A172 (cell line): Measurements from ENCODE around the gene RNF215. TPM values are rescaled to one million over a fixed set of nuclear protein-coding genes. Genes with fewer than 3 reads are reported as not detected.

Experiments
- DNase-seq: peaks from one replicate; pipeline ENCODE4 v3.0.0-alpha.2; 2015; ENCODE audit warnings: low spot score
- total RNA-seq: library from RNA; depleted of rRNA; stranded (reverse); fragments of >200 nt; shearing (Covaris generic); gene quantifications from 2 replicates; pipeline ENCODE4 v1.2.3, GENCODE V29; 2014

Gene RNF215
- total RNA-seq, 1 experiment from 2014 or later = 9.9 TPM

DNA sequence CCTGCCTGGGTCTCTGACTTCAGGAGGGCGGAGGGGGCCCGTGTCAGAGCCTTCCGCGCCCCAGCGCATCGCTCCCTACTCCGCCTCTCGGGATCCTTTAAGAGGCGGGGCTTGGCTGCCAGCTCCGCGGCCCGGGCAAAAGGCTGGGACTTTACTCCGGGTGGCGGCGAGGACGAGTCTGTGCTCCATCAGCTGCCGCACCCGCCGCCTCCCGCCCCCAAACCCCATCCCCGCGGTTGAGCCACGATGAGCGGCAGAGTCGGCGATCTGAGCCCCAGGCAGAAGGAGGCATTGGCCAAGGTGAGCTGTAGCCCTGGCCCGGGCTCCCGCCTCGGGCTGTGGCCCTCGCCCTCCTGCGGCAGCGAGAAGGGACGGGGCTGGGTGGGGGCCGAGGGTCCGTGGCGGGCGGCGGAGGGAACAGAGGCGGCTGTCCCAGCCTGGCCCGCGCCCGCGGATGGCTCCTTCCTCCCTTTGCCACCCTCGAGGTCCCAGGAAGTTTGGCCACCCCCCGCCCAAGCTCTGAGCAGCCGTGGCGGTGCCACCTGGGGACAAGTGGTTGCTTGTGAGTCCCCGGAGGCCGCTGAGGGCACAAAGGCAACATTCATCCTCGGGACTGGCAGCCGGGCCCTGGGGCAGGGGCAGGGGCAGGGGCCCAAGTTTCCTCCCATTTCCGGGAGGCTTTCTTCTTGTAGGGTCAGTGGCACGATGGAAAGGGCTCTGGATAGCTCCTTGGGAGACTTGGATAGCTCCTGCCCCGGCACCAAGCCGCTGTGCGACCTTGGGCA is 9.9 kb upstream of the RNF215 start, which contains the start of gene SEC14L2:
TSS of gene SEC14L2 (plus strand) at position 148 of the 785 bp plus-strand sequence. CDS start at position 247, 99 bp downstream.
- no peak for DNase-seq

DNA sequence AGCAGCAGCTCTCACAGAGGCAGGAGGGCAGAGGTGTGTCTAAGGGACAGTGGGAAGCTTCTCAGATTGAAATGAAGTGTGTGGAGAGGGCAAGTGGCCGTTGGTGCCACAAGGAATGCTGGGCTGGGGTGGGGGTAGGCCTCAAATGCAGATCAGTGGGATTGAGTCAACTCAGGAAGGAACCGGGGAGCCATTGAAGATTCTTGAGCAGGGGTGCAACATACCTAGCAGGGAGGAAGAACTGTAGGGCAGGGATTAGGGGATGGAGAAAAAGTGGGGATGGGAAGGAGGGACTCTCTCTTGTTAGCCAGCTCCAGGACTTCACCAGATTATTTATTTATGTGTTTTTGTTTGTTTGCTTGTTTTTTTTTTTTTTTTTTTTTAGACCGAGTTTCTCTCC is 6.7 kb upstream of the RNF215 start:
- DNase-seq = no peak

DNA sequence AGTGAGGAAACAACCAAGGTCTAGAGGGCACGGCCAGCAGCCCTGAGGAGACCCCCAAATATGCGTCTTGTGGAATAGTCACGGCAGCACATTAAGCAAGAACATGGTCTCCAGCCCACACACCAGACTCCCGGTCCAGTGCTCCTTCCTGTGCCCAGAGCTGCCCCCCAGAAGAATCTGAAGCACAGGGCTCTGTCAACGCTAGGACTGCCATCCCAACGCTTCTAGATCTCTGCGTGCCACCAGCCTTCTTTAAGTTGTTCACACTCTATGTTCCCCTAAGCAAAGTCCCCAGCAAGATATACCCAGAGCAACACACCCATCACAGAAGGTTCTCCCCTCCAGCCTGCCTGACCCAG is 6.1 kb upstream of the RNF215 start:
- DNase-seq = no peak

DNA sequence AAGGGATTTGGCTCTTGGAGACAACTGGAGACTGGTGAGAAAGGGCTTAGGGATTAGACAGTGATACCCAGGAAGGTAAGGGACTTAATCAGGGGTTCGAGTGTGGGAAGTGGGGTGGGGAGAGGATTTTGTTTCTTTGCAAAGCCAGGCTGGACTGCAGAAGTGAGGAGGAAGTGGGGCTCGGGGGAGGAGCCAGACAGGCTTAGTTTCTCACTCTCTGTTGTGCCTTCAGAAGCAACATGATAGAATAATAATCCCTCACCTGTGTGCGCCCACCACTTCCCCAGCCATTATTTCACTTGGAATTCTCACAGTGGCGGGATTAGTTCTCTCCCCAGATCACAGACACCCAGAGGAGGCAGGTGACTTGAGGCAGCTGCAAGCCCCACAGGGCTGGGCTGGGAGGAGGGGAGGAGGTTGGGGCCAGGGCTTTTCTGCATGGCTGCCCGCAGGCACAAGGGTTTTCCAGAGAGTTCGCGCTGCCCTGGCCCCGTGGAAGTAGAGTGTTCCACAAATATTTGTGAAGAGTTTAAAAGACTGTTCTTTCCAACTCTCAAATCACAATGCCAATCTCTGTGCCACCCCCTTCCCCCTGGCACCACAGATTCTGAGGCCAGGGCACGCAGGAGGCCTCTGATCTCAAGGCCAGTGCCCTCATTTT is 5.6 kb upstream of the RNF215 start:
- no peak for DNase-seq

DNA sequence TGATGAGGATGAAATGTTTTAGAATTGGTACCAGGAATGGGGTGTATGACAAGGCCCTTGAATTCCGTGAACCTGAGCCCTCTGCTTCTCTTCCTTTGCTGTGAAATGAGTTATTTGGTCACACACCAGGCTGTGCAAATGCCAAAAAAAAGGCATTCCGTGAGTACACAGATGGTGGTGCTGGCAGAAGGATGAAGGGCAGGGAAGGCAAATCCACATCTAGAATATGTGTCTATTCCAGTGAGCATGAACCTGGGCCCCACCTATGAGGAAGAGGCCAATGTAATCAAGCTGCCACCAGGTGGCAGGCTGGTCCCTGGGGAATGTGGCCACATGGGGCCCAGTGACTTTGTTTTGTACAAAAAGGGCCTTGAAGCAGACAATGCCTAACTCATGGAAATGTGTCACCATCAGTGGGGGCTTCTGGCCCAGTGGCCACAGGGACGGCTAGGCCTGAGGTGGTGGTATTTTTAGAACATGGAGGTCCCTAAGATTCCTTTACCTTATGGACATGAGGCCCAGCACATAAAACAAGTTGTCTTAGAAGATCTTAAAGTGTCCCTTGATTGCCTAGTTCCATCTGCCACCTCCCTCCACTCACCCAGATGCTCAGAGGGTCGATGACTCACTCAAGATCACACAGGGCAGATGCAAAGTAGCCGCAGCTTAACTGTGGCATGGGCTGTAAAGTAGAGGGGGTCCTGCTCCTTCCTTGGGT is 3.9 kb upstream of the RNF215 start:
- peak; percentile 57 for DNase-seq

DNA sequence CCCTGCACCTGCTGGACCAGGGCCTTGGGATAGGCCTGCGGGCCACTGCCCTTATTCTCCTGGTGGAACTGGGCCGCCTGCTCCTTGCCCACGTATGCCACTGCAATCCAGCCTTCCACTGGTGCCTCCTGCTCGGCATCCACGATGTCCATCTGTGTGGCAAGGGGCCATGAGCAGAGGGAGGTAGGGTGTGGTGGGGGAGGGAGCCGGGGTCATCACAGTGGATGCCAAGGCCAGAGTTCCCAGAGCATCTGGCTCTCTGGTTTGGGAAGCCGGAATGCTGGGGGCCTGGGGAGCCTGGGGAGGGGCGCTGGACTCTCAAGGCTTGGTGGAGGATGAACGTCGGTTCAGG is 627 bp downstream of the RNF215 start:
- DNase-seq = no peak

DNA sequence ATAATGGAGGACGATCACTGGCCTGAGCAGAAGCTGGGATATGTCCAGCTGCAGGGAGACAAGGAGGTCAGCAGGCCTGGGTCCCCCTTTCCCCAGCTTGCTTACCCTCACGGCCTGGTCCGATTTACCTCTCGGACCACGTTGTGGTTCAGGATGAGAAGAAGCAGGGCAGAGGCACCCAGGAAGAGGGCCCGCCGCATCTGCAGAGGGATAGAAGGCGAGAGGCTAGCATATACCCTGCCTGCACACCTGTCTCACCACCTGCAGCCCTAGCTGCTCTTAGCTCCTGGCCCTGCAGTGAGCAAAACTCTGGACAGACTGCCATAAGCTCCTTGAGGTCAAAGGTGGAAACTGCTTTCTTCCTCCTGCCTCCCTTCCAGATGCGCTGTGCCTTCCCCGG is 1.3 kb downstream of the RNF215 start:
- DNase-seq = no peak

DNA sequence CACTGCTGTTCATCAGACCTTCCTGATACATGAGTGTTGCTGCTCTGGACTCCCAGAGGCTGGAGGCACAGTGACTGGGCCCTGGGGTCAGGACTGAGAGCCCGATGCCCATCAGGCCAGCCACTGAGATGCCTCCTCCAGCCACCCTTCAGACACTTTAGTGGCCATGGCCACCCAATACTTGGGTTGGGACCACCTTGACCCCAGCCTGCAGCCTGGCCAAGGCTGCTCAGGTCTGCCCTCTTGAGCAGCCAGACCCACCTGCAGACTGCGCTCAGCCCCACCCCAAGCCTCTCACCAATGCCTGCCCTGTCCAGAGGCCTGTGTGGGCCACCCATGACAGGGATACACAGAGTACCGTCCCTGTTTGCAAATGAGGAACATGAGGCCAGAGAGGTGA is 4.2 kb downstream of the RNF215 start:
- DNase-seq = no peak

DNA sequence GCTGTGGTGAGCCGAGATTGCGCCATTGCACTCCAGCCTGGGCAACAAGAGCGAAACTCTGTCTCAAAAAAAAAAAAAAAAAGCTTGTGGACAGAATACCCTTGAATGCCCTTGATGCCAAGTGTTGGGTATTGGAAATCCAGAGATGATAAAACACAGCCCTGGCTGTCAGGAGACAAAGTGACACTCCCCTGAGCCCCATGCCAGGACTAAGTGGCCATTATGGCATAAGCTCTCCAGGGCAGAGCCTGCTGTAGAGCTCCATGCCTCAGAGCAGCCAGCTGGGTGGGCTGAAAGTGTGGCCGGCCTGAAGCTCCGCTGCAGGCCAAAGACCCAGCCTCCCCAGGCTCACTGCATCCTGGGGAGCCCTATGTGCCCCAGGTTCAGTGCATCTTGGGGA is 4.9 kb downstream of the RNF215 start:
- no peak for DNase-seq

DNA sequence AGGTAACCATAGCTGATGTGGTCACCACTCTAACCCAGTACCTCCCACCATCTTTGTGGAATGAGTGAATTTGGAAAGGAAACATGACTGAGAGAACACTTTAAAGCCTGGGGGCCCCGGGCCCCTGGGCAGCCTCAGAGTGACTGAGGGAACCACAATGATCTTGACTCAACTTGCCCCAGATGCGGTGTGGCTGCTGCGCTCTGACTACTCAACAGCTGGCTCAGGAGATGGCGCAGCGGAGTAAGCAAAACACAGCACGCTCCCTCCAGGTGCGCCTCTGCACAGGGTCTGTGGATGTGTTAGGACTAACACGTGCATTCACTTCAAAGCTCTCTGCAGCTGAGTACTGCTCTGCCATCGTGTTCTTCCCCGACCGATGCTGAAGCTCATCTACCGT is 5.9 kb downstream of the RNF215 start:
- no peak for DNase-seq

DNA sequence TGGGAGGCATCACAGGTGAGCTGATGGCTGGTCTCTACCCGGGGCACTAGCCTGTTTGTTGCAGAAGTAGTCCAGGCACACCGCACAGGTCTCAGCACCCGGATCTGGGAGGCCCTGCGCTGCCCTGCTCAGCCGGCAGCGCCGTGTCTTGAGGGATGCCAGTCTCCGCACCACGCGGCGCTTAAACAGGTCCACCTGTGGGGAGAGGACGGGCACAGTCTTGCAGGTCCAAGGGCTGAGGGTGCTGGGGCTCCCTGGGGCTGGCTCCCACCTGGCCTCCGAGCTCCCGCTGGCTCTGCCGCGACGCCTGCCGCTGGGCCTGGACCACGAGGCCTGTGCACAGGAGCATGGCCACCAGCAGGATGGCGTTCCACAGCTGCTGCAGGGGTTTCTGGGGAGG is 7.2 kb downstream of the RNF215 start:
- DNase-seq = no peak

DNA sequence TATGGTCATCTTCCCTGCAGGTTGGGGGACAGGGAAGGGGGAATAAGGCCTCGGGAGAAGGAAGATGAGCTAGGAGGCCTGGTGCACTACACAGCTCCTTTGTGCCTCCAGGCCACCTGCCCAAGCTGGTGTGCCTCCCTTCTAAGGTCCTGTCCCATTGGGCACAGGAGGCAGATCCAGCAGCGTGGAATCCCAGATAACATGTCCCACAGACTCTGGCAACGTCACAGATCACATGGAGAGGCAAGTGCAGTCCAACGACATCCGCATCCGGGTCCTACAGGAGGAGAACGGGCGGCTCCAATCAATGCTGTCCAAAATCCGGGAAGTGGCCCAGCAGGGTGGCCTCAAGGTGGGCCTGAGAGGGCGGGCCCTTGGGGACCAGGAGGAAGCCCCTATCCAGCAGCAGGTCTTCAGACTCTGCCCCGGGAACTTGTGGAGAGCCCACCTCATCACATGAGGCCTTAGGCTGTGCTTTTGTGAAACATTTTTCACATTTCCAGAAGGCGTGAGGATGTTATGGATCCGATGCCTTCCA is 11.8 kb downstream of the RNF215 start:
- DNase-seq = no peak

DNA sequence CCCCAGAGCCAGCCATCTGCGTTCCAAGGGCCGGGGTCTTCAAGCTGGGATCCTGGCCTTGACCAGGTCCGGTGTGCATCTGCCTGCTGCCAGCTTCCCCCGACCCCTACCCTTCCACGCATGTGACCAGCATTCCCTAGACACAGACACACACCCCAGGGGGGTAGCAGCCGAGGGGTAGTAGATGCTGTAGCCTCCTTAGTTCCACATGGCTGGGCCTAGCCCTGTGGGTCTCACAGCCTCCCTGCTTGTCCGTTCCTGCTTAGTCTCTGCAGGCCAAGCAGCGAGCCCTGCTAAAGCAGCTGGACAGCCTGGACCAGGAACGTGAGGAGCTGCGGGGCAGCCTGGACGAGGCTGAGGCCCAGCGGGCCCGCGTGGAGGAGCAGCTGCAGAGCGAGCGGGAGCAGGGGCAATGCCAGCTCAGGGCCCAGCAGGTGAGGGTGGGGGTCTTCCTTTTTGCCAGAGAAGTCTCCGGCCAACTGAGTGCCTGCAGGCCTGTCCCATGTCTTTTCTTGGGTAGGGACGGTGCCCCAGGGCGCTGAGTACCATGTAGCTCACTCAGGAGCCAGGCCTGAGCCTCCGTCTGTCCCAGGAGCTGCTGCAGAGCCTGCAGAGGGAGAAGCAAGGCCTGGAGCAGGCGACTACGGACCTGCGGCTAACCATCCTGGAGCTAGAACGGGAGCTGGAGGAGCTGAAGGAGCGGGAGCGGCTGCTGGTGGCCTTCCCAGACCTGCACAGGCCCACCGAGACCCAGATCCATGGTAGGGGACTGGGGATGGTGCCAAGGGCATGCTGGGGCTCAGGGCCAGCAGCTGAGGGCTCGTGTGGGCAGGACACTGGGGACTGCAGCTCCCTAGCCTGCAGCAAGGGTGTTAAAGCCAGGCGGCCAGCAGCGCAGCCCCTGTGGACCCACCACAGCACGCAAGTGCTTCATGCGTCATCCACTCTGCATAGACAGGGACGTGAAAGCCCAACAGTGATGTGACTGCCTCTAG is 13.6 kb downstream of the RNF215 start:
- DNase-seq = no peak

DNA sequence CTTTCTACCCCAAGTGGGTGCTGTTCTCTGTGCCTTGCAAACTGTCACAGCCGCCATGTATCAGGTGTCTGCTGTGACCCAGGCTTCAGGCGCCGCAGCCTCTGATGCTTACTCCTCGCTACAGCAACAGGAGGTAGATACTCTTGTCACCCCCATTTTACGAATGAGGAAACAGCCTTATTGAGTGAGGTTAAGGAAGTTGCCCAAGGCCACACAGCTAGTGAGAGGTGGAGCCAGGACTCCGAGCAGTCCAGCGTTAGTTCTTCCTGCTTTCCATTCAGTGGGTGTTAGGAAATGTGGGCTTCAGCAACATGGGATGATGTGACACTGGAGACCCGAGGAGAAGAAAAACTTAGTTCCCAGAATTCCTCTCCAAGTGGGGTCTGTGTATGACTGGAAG is 14.3 kb downstream of the RNF215 start:
- DNase-seq = no peak

DNA sequence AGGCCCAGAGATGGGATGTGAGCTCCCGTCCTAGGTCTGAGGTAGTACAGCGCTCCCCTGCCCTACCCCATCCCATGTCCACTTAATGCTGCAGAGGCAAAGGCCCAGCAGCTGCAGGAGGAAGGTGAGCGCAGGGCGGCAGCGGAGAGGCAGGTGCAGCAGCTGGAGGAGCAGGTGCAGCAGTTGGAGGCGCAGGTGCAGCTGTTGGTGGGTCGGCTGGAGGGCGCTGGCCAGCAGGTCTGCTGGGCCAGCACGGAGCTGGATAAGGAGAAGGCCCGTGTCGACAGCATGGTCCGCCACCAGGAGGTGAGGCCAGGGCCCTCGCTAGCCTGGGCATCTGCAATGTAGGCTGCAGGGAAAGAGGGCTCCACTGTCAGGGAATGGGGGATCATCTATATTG is 15.2 kb downstream of the RNF215 start:
- no peak for DNase-seq

DNA sequence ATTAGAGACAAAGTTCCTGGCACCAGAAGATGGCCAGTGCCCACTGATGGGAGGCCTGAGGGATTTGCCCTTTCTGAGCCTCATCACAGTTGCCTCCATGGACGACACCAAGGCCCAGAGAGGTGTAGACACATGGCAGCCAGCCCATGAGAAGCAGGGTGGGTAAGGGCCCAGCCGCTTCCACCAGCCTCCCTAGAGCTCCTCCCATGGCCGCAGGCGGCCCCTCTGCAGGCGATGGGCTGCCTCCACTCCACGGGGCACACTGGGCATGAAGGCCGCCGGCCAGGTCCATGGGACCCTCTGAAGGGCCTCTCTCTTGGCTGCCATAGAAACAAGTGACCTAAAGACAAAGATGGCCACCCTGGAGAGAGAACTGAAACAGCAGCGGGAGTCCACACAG is 15.9 kb downstream of the RNF215 start:
- DNase-seq = no peak

DNA sequence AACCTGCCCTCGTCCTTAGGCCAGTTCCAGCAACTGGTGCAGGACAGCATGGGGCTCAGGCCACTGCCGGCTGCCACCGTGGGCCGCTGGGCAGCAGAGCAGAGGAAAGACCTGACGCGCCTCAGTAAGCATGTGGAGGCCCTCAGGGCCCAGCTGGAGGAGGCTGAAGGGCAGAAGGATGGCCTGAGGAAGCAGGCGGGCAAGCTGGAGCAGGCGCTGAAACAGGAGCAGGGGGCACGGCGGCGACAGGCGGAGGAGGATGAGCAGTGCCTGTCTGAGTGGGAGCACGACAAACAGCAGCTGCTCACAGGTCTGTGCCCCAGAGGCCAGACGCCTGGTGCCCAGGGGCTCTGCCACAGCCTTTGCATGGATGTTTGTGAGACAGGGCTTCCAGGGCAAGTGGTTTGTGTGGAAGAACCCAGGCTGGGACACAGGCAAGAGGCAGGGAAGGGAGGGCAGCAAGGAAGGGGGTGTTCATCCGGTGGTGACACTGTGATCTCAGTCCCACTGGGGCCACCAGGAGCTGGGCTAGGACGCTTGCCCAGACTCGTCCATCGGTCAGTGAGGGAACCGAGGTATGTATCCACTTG is 16.5 kb downstream of the RNF215 start:
- no peak for DNase-seq

DNA sequence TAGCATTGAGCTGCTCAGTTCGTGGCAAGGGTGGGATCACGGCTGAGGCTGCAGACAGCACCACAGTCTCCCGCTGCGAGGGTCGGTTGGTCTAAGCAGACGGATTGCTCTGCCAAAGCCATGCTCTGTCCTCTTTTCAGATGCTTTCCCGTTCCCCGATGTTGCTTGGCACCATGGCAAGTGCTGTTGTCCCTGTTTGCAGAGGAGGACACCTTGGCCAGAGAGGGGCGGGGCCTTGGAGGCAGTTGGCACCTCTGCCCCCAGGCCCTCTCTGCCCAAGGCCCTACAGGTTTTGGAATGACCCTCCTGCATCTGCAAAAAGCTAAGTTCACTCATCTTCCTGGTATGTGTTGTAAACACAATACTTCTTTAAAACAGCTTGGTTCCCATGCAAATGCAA is 18.8 kb downstream of the RNF215 start:
- no peak for DNase-seq

DNA sequence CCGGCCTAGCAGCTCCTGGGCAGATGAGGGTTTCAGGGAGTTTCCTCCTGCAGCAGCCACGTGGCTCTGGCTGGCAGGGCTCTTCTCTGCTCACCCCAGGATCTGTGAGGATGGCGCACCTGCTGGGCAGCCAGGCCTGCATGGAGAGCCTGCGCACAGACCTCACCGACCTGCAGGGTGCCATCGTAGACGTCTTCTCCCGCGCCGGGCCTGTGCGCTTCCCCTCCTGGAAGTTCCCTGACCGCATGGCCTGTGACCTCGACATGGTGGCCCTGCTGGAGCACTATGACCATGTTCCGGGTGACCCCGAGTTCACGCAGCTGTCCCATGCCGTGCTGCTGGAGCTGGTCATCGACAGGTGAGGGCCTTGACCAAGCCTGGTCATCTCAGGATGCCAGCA is 21.3 kb downstream of the RNF215 start:
- DNase-seq = no peak

DNA sequence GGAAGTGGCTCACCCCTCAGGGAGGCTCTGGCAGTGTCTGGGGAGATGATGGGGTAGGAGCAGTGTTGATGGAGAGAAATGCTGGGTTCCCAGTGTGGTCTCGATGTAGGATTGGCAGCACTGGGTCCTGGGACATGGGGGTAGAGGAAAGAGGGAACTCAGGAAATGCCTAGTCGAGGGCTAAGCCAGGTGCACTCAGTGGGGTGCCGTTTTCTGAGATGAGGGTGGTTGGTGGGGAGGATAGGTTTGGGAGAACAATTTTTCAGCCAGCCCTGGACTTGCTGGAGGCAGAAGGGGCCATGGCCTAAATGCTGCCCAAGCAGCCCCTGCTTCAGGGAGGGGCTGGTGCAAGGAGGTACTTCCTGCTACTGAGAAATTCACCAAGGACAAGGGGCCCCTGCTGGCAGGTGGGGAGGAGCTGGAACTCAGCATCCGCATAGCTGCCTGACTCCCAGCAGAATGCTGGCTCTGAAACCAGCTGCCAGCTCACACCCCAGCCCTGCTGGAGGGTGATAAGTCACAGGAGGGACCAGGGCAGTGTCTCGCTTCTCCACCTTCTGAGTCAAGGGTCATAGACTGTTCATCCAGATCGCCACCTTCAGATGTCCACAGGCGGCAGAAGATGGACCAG is 24.4 kb downstream of the RNF215 start:
- peak; percentile 22 for DNase-seq
